ENCODE measurements around the gene MRGPRE.

DNA sequence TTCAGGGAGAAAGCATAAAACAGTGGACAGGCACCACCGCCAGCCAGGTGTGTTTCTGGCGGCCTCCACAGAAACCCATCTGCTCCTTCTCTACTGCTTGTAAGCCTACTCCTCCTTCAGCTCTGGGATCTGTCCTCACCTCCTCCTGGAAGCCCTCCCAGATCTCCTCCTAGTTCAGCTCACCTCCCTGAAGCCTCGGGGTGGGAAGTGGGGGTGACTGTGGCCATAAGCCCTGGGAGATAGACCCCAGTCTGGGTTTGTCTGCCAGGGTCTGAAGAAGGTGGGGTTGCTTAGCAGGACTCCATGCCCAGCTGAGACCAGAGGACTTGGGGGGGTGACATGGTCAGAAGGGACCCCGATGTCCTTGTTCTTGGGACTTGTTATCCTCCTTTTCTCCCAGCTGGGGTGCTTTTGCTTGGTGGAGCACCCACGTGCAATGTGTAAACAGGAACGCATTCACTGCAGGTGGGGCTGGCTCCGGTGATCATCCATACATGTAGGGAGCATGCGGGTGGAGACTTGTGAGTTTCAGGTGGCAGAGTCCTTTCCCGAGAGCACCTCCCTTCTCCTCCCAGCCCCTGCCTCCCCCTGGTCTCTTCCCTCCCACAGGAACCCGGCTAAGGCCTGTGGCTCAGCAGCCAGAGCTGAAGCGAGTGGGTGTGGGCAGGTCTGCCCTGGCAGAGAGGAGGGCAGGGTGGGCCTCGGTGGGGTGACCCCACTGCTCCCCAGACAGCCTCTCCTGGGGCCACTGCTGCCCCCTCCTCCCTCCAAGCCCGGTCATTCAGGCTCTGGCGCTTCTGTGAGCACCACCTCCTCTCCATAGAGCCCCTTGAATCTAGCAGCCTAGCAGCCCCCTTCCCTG lies 39.5 kb downstream of the MRGPRE start:
- TF ChIP-seq, protein P1, sequence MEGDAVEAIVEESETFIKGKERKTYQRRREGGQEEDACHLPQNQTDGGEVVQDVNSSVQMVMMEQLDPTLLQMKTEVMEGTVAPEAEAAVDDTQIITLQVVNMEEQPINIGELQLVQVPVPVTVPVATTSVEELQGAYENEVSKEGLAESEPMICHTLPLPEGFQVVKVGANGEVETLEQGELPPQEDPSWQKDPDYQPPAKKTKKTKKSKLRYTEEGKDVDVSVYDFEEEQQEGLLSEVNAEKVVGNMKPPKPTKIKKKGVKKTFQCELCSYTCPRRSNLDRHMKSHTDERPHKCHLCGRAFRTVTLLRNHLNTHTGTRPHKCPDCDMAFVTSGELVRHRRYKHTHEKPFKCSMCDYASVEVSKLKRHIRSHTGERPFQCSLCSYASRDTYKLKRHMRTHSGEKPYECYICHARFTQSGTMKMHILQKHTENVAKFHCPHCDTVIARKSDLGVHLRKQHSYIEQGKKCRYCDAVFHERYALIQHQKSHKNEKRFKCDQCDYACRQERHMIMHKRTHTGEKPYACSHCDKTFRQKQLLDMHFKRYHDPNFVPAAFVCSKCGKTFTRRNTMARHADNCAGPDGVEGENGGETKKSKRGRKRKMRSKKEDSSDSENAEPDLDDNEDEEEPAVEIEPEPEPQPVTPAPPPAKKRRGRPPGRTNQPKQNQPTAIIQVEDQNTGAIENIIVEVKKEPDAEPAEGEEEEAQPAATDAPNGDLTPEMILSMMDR (IDR thresholded peaks at IDR 0.05) = no peak
- TF ChIP-seq POLR2A (IDR thresholded peaks at IDR 0.05; ENCODE audit: low read depth) = no peak
- no peak for TF ChIP-seq POLR2AphosphoS5 (IDR thresholded peaks at IDR 0.05)
- TF ChIP-seq EP300 (IDR thresholded peaks at IDR 0.05) = no peak
